CD14-positive monocyte (primary cell): Measurements from ENCODE around the gene TTC7B. TPM values are rescaled to one million over a fixed set of nuclear protein-coding genes. Genes with fewer than 3 reads are reported as not detected.
A peak's percentile ranks its signal among the peaks of the same experiment; 100 is the strongest.

ENCODE experiments used
- DNase-seq, 3 donors: peaks; one replicate each; pipeline ENCODE4 v3.0.0-alpha.2; 2011 to 2022
- H2AFZ ChIP-seq: 2 replicates; pipeline ENCODE4 v1.6.0; 2012; ENCODE audit warnings: mild to moderate bottlenecking, low read depth, low read length, inconsistent platforms; ENCODE audit not compliant: insufficient read depth, poor library complexity, severe bottlenecking
- H3K27ac ChIP-seq, 2 donors: 1 replicate in 1 of 2; 2 replicates in 1 of 2; pipeline ENCODE4 v1.5.1; 2012 to 2013; ENCODE audit warnings: low read length in 2 of 2, control low read depth in 1 of 2, inconsistent platforms in 1 of 2, low read depth in 1 of 2, mild to moderate bottlenecking in 1 of 2
- H3K27me3 ChIP-seq, 2 donors: one replicate each; pipeline versions ENCODE4 v1.6.0 to v1.6.1; 2011 to 2013; ENCODE audit warnings: low read length in 2 of 2; ENCODE audit not compliant: control insufficient read depth in 2 of 2, insufficient read depth in 2 of 2
- H3K36me3 ChIP-seq, 2 donors: replicated peaks in 1 of 2; 1 replicate in 1 of 2; 2 replicates in 1 of 2; pipeline versions ENCODE4 v1.5.1 to v1.6.1; 2012 to 2013; ENCODE audit warnings: low read length in 2 of 2, control low read depth in 1 of 2, inconsistent platforms in 1 of 2, mild to moderate bottlenecking in 1 of 2; ENCODE audit not compliant: insufficient read depth in 2 of 2, control insufficient read depth in 1 of 2
- H3K4me1 ChIP-seq, 2 donors: 1 replicate in 1 of 2; 2 replicates in 1 of 2; pipeline versions ENCODE4 v1.5.1 to v1.6.1; 2012 to 2013; ENCODE audit warnings: low read length in 2 of 2, control low read depth in 1 of 2, inconsistent platforms in 1 of 2, mild to moderate bottlenecking in 1 of 2, moderate library complexity in 1 of 2; ENCODE audit not compliant: insufficient read depth in 2 of 2, control insufficient read depth in 1 of 2
- H3K4me2 ChIP-seq: replicated peaks from 2 replicates; pipeline ENCODE3; 2012; ENCODE audit warnings: low read length, moderate library complexity, mild to moderate bottlenecking; ENCODE audit not compliant: poor library complexity, severe bottlenecking; ENCODE audit errors: extremely low read depth
- H3K4me3 ChIP-seq, 3 experiments: fragments of 200-600 bp in 1 of 3; sonication (generic) in 1 of 3; replicated peaks in 1 of 3; 1 replicate in 2 of 3; 2 replicates in 1 of 3; pipeline ENCODE4 v1.5.1; 2011 to 2013; ENCODE audit warnings: low read length in 3 of 3, mild to moderate bottlenecking in 3 of 3, control low read depth in 2 of 3, low read depth in 2 of 3, inconsistent platforms in 1 of 3, moderate library complexity in 1 of 3
- H3K79me2 ChIP-seq: 2 replicates; pipeline ENCODE4 v1.6.0; 2012; ENCODE audit warnings: mild to moderate bottlenecking, control low read depth, inconsistent platforms, low read length, moderate library complexity; ENCODE audit not compliant: insufficient read depth
- H3K9ac ChIP-seq: 2 replicates; pipeline ENCODE4 v1.6.0; 2017; ENCODE audit warnings: low read length, mild to moderate bottlenecking; ENCODE audit not compliant: insufficient read depth, poor library complexity, severe bottlenecking
- H3K9me3 ChIP-seq, 2 donors: replicated peaks in 1 of 2; 1 replicate in 1 of 2; 2 replicates in 1 of 2; pipeline versions ENCODE4 v1.5.1 to v1.6.1; 2012 to 2013; ENCODE audit warnings: low read length in 2 of 2, control low read depth in 1 of 2; ENCODE audit not compliant: control insufficient read depth in 1 of 2, insufficient read depth in 1 of 2
- H4K20me1 ChIP-seq: 2 replicates; pipeline ENCODE4 v1.6.0; 2012; ENCODE audit warnings: mild to moderate bottlenecking, low read length, control low read depth, moderate library complexity; ENCODE audit not compliant: insufficient read depth
- H3K27ac Mint-ChIP-seq, 7 donors: one replicate each; pipeline ENCODE4 v1.8.0; 2020; ENCODE audit warnings: mild to moderate bottlenecking in 7 of 7, mixed read lengths in 7 of 7, moderate library complexity in 6 of 7, inconsistent platforms in 2 of 7
- H3K27me3 Mint-ChIP-seq, 3 donors: one replicate each; pipeline ENCODE4 v1.8.0; 2021 to 2022; ENCODE audit warnings: low read depth in 3 of 3, mild to moderate bottlenecking in 3 of 3, mixed read lengths in 3 of 3, moderate library complexity in 3 of 3, inconsistent platforms in 1 of 3
- H3K36me3 Mint-ChIP-seq, 2 donors: one replicate each; pipeline ENCODE4 v1.8.0; 2020; ENCODE audit warnings: mixed read lengths in 2 of 2, inconsistent platforms in 1 of 2, mild to moderate bottlenecking in 1 of 2
- H3K4me1 Mint-ChIP-seq: one replicate; pipeline ENCODE4 v1.8.0; 2020; ENCODE audit warnings: mild to moderate bottlenecking, mixed read lengths
- H3K4me3 Mint-ChIP-seq, 2 donors: one replicate each; pipeline ENCODE4 v1.8.0; 2020; ENCODE audit warnings: mild to moderate bottlenecking in 2 of 2, mixed read lengths in 2 of 2, moderate library complexity in 1 of 2
- H3K9me3 Mint-ChIP-seq, 7 donors: one replicate each; pipeline ENCODE4 v1.8.0; 2020 to 2022; ENCODE audit warnings: mixed read lengths in 7 of 7, mild to moderate bottlenecking in 6 of 7, moderate library complexity in 6 of 7, inconsistent platforms in 2 of 7
- CTCF ChIP-seq: fragments of 200-600 bp; IDR thresholded peaks from one replicate; pipeline ENCODE4 v1.8.0; 2022; ENCODE audit warnings: antibody characterized with exemption, mild to moderate bottlenecking
- WGBS: methylation state at CpG from one replicate; pipeline ENCODE4 v1.1.5; 2013; ENCODE audit warnings: missing lambda C conversion rate; ENCODE audit not compliant: insufficient coverage; 5-methylcytosine and 5-hydroxymethylcytosine counted together
- intact Hi-C, 2 donors: fragments of 100-400 bp; cut with micrococcal nuclease; formaldehyde crosslinking; loops; one replicate each; pipeline versions ENCODE4 v1.15.0 to v1.15.1; 2023
- polyA plus RNA-seq, 3 donors: library from polyadenylated mRNA; depleted of rRNA in 1 of 3; unstranded in 2 of 3; stranded (reverse) in 1 of 3; fragments of 300-500 nt in 2 of 3; fragments of >200 nt in 1 of 3; fragmentation: Illumina TruSeq in 2 of 3; gene quantifications; 1 replicate in 2 of 3; 2 replicates in 1 of 3; pipeline ENCODE4 v1.2.3, GENCODE V29; 2012 to 2021

The TTC7B gene
- polyA plus RNA-seq, 3 donors: 0.87 to 2.6 (median 1.2) TPM

GRCh38 chr14:90499908-90500664, 316.1 kb downstream of the TTC7B start:
- Histone ChIP-seq H3K4me2 (peak overlapping the region; percentile 57), H3K4me3 (no peak overlapping the region), H3K9ac (no peak overlapping the region), H2AFZ (no peak overlapping the region), H3K79me2 (no peaks in the 10 kb centered on the region), H3K36me3 (no peaks in the 10 kb centered on the region), H3K27me3 (no peaks in the 10 kb centered on the region), H3K9me3 (no peaks in the 10 kb centered on the region), H3K27ac (no peak overlapping the region), H4K20me1 (no peaks in the 10 kb centered on the region), H3K4me1 (peaks cover 9% of the 10 kb centered on the region in 2 donors)
- no peaks in the 10 kb centered on the region for H3K36me3 Mint-ChIP-seq
- peaks cover 10% of the 10 kb centered on the region for H3K4me1 Mint-ChIP-seq
- H3K4me3 Mint-ChIP-seq: no peak overlapping the region
- no peaks in the 10 kb centered on the region for H3K9me3 Mint-ChIP-seq
- intact Hi-C loops: no loop called here
- H3K27ac Mint-ChIP-seq: no peak overlapping the region
- WGBS: 98% methylated on average over 8 of the region's 10 CpGs
- DNase-seq: no peak
- H3K27me3 Mint-ChIP-seq: peaks cover 5 to 12% (median 10%) of the 10 kb centered on the region in 3 donors
- no peak for TF ChIP-seq CTCF

- no peaks in the 10 kb centered on the region for H3K27me3 ChIP-seq
- H3K4me3 Mint-ChIP-seq: no peak overlapping the region
- no peaks in the 10 kb centered on the region for H3K9me3 Mint-ChIP-seq
- no peak for DNase-seq
- no peak overlapping the region for H3K9ac ChIP-seq
- 97% methylated on average over 6 of the region's 6 CpGs for WGBS
- intact Hi-C loops: no loop called here
- no peak for TF ChIP-seq CTCF
- H3K27ac Mint-ChIP-seq: no peak overlapping the region
- no peaks in the 10 kb centered on the region for H3K79me2 ChIP-seq
- H3K36me3 Mint-ChIP-seq: no peaks in the 10 kb centered on the region
- no peaks in the 10 kb centered on the region for H4K20me1 ChIP-seq
- no peaks in the 10 kb centered on the region for H3K9me3 ChIP-seq
- no peak overlapping the region for H3K4me2 ChIP-seq
- H3K36me3 ChIP-seq: no peaks in the 10 kb centered on the region
- H3K4me3 ChIP-seq: no peak overlapping the region
- no peak overlapping the region for H2AFZ ChIP-seq
- peaks cover 10% of the 10 kb centered on the region for H3K4me1 Mint-ChIP-seq
- H3K4me1 ChIP-seq: peaks cover 9% of the 10 kb centered on the region in 2 donors
- H3K27me3 Mint-ChIP-seq: peaks cover 5 to 10% (median 9%) of the 10 kb centered on the region in 3 donors
- no peak overlapping the region for H3K27ac ChIP-seq
Measured at GRCh38 chr14:90499121-90499520, 317.1 kb downstream of the TTC7B start.
